K562 (cell line): ENCODE results near the gene UBE2S. TPM values are rescaled to one million over a fixed set of nuclear protein-coding genes. Genes with fewer than 3 reads are reported as not detected.

ENCODE experiments used
- ARID1B ChIP-seq: fragments of 450-650 bp; IDR thresholded peaks from 2 replicates; pipeline ENCODE4 v1.6.1; 2016; ENCODE audit warnings: antibody characterized with exemption, mild to moderate bottlenecking, inconsistent platforms
- ARNT ChIP-seq, 2 experiments: fragments of 450-650 bp; IDR thresholded peaks; 2 replicates each; pipeline ENCODE4 v1.6.1; 2016; ENCODE audit warnings: mild to moderate bottlenecking in 1 of 2
- BCOR ChIP-seq: fragments of 450-650 bp; IDR thresholded peaks from 2 replicates; pipeline ENCODE4 v1.6.1; 2016
- CBX3 ChIP-seq, 2 experiments: IDR thresholded peaks; 1 replicate in 1 of 2; 2 replicates in 1 of 2; pipeline ENCODE4 v1.6.1; 2012; ENCODE audit warnings: inconsistent platforms in 2 of 2, low read length in 2 of 2, borderline replicate concordance in 1 of 2, control low read depth in 1 of 2
- FOSL1 ChIP-seq: fragments of 200-800 bp; sonication (Bioruptor generic); conservative IDR thresholded peaks from 2 replicates; pipeline ENCODE4 v1.6.1; 2016; ENCODE audit warnings: missing genetic modification characterization, missing compliant biosample characterization
- HDAC2 ChIP-seq: fragments of 450-650 bp; IDR thresholded peaks from 2 replicates; pipeline ENCODE4 v1.6.1; 2016; ENCODE audit warnings: mild to moderate bottlenecking
- HMG20B ChIP-seq: fragments of 250-450 bp; sonication (Bioruptor Pico); IDR thresholded peaks from 2 replicates; pipeline ENCODE4 v1.5.0; 2021; ENCODE audit warnings: mild to moderate bottlenecking
- MAFG ChIP-seq: fragments of 450-650 bp; conservative IDR thresholded peaks from 2 replicates; pipeline ENCODE4 v1.6.1; 2016; ENCODE audit warnings: missing genetic modification characterization, missing compliant biosample characterization
- MIER1 ChIP-seq: fragments of 450-650 bp; IDR thresholded peaks from 2 replicates; pipeline ENCODE4 v1.6.1; 2016; ENCODE audit warnings: antibody characterized with exemption, mild to moderate bottlenecking, low read depth
- MNT ChIP-seq, 2 experiments: fragments of 450-650 bp; conservative IDR thresholded peaks; 2 replicates each; pipeline ENCODE4 v1.6.1; 2017; ENCODE audit warnings: mild to moderate bottlenecking in 2 of 2, moderate library complexity in 2 of 2
- NCOA4 ChIP-seq: fragments of 450-650 bp; IDR thresholded peaks from 2 replicates; pipeline ENCODE4 v1.6.1; 2018; ENCODE audit warnings: mild to moderate bottlenecking; ENCODE audit not compliant: partially characterized antibody
- RBBP5 ChIP-seq: fragments of 200-600 bp; sonication (generic); IDR thresholded peaks from 2 replicates; pipeline ENCODE4 v1.6.1; 2012; ENCODE audit warnings: borderline replicate concordance, mild to moderate bottlenecking, low read length, control low read depth, inconsistent platforms; ENCODE audit not compliant: insufficient read depth, poor library complexity, severe bottlenecking
- RREB1 ChIP-seq: fragments of 250-450 bp; sonication (Bioruptor Pico); IDR thresholded peaks from 2 replicates; pipeline ENCODE4 v1.4.0; 2020
- ZBTB34 ChIP-seq: fragments of 250-450 bp; sonication (Bioruptor Pico); IDR thresholded peaks from 2 replicates; pipeline ENCODE4 v1.8.0; 2021; ENCODE audit warnings: mild to moderate bottlenecking, moderate library complexity
- ZC3H4 ChIP-seq: sonication (generic); formaldehyde crosslinking; IDR thresholded peaks from 2 replicates; pipeline ENCODE4 v1.9.0; 2021; ENCODE audit warnings: missing genetic modification reagents, borderline replicate concordance
- ZNF212 ChIP-seq: fragments of 450-650 bp; formaldehyde crosslinking; IDR thresholded peaks from 2 replicates; pipeline ENCODE4 v1.4.0; 2020; ENCODE audit warnings: mild to moderate bottlenecking
- ZNF280B ChIP-seq: fragments of 250-450 bp; sonication (Bioruptor Pico); IDR thresholded peaks from 2 replicates; pipeline ENCODE4 v1.5.1; 2021; ENCODE audit warnings: mild to moderate bottlenecking
- ZNF76 ChIP-seq: fragments of 250-450 bp; sonication (Bioruptor Pico); IDR thresholded peaks from 2 replicates; pipeline ENCODE4 v1.4.0; 2020; ENCODE audit warnings: mild to moderate bottlenecking, moderate library complexity, borderline replicate concordance
- polyA plus RNA-seq, 8 experiments: library from polyadenylated mRNA; depleted of rRNA in 4 of 8; stranded (reverse) in 5 of 8; unstranded in 3 of 8; fragments of >200 nt; fragmentation: Nextera tagmentation in 2 of 8; fragmentation: Illumina TruSeq in 1 of 8; extraction: Ambion mirVana in 2 of 8; extraction: Trizol in 1 of 8; gene quantifications; 2 replicates each; pipeline versions ENCODE4 v1.2.1 to v1.2.3, GENCODE V29; 2011 to 2014; ENCODE audit warnings: inconsistent platforms in 1 of 8, missing spikeins in 1 of 8
- total RNA-seq, 7 experiments: library from RNA; depleted of rRNA in 6 of 7; stranded (reverse); fragments of >200 nt in 6 of 7; fragmentation: Illumina TruSeq in 2 of 7; extraction: Trizol in 2 of 7; gene quantifications; 2 replicates each; pipeline versions ENCODE4 v1.2.1 to v1.2.3, GENCODE V29; 2011 to 2021; ENCODE audit warnings: low replicate concordance in 1 of 7

Gene UBE2S
- total and polyA plus RNA-seq, 9 of the 15 experiments (the other 6 are each of a cell fraction or from before 2014, with no cell fraction given), result 1.5 to 1,305 (median 157) TPM

- TF ChIP-seq RREB1 (CRISPR knock-in tag), result no peak
- no peak for TF ChIP-seq ZC3H4 (CRISPR knock-in tag)
- no peak for TF ChIP-seq ARID1B
- no peak for TF ChIP-seq HMG20B
- TF ChIP-seq ARNT (IDR thresholded peaks at IDR 0.05), result no peak
- no peak for TF ChIP-seq MIER1
- no peak for TF ChIP-seq ZNF212
- TF ChIP-seq ZNF280B (CRISPR knock-in tag), result no peak
- no peak for TF ChIP-seq MAFG (tag)
- TF ChIP-seq CBX3 (IDR thresholded peaks at IDR 0.05; ENCODE audit: borderline replicate concordance in 1 of 2, low read length in 2 of 2), result peak in 1 of 2 experiments; percentile 74; a peak in 2 of 3 replicates
- TF ChIP-seq FOSL1, result 0 out of 2 replicates have a peak, but pooled peaks have one; percentile 27
- TF ChIP-seq BCOR, result no peak
- TF ChIP-seq NCOA4, result no peak
- TF ChIP-seq ZBTB34 (CRISPR knock-in tag), result no peak
- peak; percentile 97 to 98 for TF ChIP-seq MNT (conservative IDR thresholded peaks at IDR 0.05)
- no peak for TF ChIP-seq HDAC2
- TF ChIP-seq RBBP5, result no peak
- TF ChIP-seq ZNF76 (CRISPR knock-in tag), result no peak; the same call in 1 of the 2 replicates
Observed at GRCh38 chr19:55407800-55408532, 378 bp upstream of the UBE2S start (continued).
